Upper lobe of left lung (tissue), 6 donors: ENCODE results near the gene PCMTD2. TPM values are rescaled to one million over a fixed set of nuclear protein-coding genes. Genes with fewer than 3 reads are reported as not detected.

Experiments
- ATAC-seq, 2 donors: fragments of 200-7000 bp; cut with Tn5 transposase; one replicate each; pipeline ENCODE4 v1.9.1; 2022; ENCODE audit warnings: mild to moderate bottlenecking in 2 of 2, moderate library complexity in 2 of 2; ENCODE audit not compliant: low FRiP score in 2 of 2
- DNase-seq, 2 donors: peaks; one replicate each; pipeline ENCODE4 v3.0.0-alpha.2; 2019 to 2020
- H3K27ac ChIP-seq, 4 donors: fragments of 200-600 bp; sonication (generic); one replicate each; pipeline ENCODE4 v1.5.1; 2016 to 2019
- H3K27me3 ChIP-seq, 4 donors: fragments of 200-600 bp; sonication (generic); one replicate each; pipeline ENCODE4 v1.5.1; 2017 to 2019
- H3K36me3 ChIP-seq, 4 donors: fragments of 200-600 bp; sonication (generic); one replicate each; pipeline ENCODE4 v1.5.1; 2016 to 2019
- H3K4me1 ChIP-seq, 4 donors: fragments of 200-600 bp; sonication (generic); one replicate each; pipeline ENCODE4 v1.5.1; 2018 to 2019
- H3K4me3 ChIP-seq, 4 donors: fragments of 200-600 bp; sonication (generic); one replicate each; pipeline ENCODE4 v1.5.1; 2017 to 2019; ENCODE audit warnings: mild to moderate bottlenecking in 2 of 4, moderate library complexity in 1 of 4
- H3K9me3 ChIP-seq, 4 donors: fragments of 200-600 bp; sonication (generic); one replicate each; pipeline ENCODE4 v1.5.1; 2018 to 2019
- EP300 ChIP-seq, 4 donors: sonication (generic); formaldehyde crosslinking; IDR thresholded peaks; one replicate each; pipeline ENCODE4 v1.5.1; 2017; ENCODE audit warnings: antibody characterized with exemption in 4 of 4, control low read depth in 2 of 4
- POLR2A ChIP-seq, 4 donors: fragments of 450-650 bp; IDR thresholded peaks; one replicate each; pipeline ENCODE4 v1.5.1; 2016 to 2017; ENCODE audit warnings: antibody characterized with exemption in 4 of 4, mild to moderate bottlenecking in 2 of 4
- POLR2AphosphoS5 ChIP-seq, 2 donors: sonication (generic); formaldehyde crosslinking; IDR thresholded peaks; one replicate each; pipeline ENCODE4 v1.5.1; 2017; ENCODE audit warnings: antibody characterized with exemption in 2 of 2
- WGBS, 2 donors: methylation state at CpG; one replicate each; pipeline ENCODE4 v1.1.5; 2017 to 2018; 5-methylcytosine and 5-hydroxymethylcytosine counted together
- total RNA-seq, 6 donors: library from RNA; depleted of rRNA in 4 of 6; stranded (reverse); fragments of >200 nt in 4 of 6; gene quantifications; one replicate each; pipeline versions ENCODE4 v1.1.0 to v1.2.1, GENCODE V29; 2016 to 2021
- TF ChIP-seq, protein P1 (sequence below), 6 experiments: fragments of 450-650 bp in 4 of 6; fragments of 200-600 bp in 2 of 6; sonication (generic) in 2 of 6; IDR thresholded peaks; one replicate each; pipeline ENCODE4 v1.5.1; 2016 to 2019; ENCODE audit warnings: antibody characterized with exemption in 6 of 6
- donor health status: DM: no; HTN: no; CAD: no; lungs with moderate emphysema.
- donor health status: DM: no; HTN: yes; CAD: no; lungs with severe emphysema.

The PCMTD2 gene
- total RNA-seq, 6 donors from 2014 or later = 37.4 to 95.3 (median 44.4) TPM

DNA sequence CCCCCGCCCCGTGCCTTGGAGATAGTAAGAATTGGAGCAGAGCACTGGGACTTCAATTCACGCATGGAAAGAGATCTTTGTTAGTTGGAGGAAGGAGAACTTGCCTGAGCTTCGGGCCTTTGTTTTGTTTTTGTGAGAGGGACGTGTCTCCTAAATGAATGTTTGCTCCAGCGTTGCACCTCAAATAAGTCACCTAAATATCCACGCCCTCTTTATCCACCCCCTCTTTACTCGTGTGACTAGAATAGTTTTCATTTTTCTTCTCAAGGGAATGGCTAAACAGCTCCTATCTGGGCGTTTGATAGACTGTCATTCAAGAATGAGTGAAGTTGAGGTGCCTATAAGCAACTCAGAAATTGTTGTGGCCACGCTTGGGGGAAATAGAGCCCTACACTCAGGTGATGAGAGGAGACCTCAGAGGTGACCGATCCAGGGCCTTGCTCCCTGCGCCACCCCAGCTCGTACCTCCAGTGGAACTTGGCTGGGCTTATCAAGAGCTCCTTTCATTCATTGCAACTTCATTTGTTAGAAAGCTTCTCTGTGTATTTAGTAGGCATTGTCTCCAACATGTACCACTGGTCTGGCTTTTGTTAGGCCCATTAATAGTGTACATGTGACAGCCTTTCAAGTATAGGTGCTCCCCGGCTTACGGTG is 861 bp downstream of the PCMTD2 start:
- Histone ChIP-seq H3K4me1 (peaks cover 23 to 47% (median 32%) of the 10 kb centered on the region in 4 donors), H3K36me3 (no peaks in the 10 kb centered on the region), H3K27me3 (no peaks in the 10 kb centered on the region), H3K9me3 (no peaks in the 10 kb centered on the region), H3K27ac (peak overlapping the region; percentile 87 to 93 (median 90)), H3K4me3 (peak overlapping the region; percentile 90 to 99 (median 98))
- DNase-seq = no peak
- no peak for ATAC-seq
- TF ChIP-seq, protein P1, sequence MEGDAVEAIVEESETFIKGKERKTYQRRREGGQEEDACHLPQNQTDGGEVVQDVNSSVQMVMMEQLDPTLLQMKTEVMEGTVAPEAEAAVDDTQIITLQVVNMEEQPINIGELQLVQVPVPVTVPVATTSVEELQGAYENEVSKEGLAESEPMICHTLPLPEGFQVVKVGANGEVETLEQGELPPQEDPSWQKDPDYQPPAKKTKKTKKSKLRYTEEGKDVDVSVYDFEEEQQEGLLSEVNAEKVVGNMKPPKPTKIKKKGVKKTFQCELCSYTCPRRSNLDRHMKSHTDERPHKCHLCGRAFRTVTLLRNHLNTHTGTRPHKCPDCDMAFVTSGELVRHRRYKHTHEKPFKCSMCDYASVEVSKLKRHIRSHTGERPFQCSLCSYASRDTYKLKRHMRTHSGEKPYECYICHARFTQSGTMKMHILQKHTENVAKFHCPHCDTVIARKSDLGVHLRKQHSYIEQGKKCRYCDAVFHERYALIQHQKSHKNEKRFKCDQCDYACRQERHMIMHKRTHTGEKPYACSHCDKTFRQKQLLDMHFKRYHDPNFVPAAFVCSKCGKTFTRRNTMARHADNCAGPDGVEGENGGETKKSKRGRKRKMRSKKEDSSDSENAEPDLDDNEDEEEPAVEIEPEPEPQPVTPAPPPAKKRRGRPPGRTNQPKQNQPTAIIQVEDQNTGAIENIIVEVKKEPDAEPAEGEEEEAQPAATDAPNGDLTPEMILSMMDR (IDR thresholded peaks at IDR 0.05) = no peak
- TF ChIP-seq POLR2AphosphoS5 (IDR thresholded peaks at IDR 0.05) = no peak
- no peak for TF ChIP-seq EP300 (IDR thresholded peaks at IDR 0.05)
- TF ChIP-seq POLR2A (IDR thresholded peaks at IDR 0.05) = no peak
- 23 to 28% methylated on average over 15 of the region's 15 CpGs for WGBS, 2 donors

DNA sequence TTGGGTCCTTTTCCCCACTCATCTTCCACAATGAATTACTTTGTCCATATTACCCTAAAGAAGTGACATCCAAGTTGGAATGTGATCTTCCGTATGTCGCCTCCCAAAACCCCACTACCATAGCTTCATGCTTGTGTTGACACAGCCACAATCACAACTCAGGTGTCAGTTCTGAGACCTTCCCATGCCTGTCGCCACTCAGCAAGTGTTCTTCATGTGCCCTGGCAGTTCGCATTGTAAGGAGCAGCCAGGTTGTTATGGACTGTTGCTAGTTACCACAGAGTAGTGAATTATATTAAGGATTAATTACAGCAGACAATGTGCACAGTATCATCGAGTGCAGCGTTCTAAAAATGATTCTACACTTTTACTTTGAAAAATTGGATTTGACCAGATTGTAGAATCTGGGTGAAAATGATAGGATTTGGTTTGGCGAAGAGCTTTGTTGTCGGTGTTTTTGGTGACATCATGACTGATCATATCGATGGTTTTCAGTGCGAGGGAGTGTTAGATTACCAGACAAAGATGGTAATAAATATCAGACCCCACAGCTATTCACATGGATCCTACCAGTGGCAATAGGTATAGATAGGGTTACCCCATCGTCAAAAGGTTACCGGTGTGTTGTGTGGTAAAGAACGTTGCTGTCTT is 1.7 kb downstream of the PCMTD2 start:
- Histone ChIP-seq H3K4me1 (peaks cover 23 to 54% (median 34%) of the 10 kb centered on the region in 4 donors), H3K36me3 (no peaks in the 10 kb centered on the region), H3K27me3 (no peaks in the 10 kb centered on the region), H3K27ac (no peak overlapping the region), H3K9me3 (no peaks in the 10 kb centered on the region), H3K4me3 (peak overlapping the region in 2 of 4 donors; percentile 99)
- no peak for TF ChIP-seq EP300 (IDR thresholded peaks at IDR 0.05)
- no peak for TF ChIP-seq POLR2A (IDR thresholded peaks at IDR 0.05)
- TF ChIP-seq POLR2AphosphoS5 (IDR thresholded peaks at IDR 0.05) = no peak
- TF ChIP-seq, protein P1 (IDR thresholded peaks at IDR 0.05) = no peak
- no peak for DNase-seq
- 89 to 91% methylated on average over 13 of the region's 13 CpGs for WGBS, 2 donors
- no peak for ATAC-seq

DNA sequence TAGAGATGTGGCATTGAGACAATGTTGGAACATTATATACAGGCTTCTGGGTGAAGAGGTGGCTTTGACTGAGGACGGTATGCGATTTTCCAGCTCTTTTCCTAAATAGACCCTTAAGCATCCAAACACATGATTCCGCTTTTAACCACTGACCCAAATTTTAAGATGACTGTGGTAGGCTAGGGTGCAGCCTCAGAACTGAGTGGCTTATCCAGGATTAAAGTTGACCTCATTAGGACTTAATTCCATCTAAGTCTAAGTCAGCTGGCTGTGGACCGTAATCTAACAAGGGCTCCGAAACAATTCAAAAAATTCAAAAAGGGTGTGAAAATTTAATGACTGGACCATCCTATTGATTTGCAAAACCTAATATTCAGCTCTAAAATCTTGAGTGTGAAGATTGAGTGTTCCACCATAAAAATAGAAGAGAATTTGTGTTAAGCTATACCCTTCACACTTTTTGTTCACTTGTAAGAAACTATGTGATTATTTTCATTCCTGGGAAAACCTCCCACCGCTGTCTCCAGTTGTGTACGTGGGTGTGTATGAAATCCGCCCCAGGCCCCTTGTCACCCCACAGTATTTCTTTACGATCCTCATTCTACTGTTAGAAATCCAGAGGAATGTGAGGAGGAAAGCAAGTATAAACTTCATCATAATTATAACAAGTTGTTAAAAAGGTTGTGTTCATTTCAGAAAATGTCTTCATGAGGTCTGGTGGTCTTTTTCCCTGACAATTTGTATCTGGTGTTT is 2.7 kb downstream of the PCMTD2 start:
- Histone ChIP-seq H3K27ac (no peak overlapping the region), H3K36me3 (peaks cover 0 to 7% (median 0%) of the 10 kb centered on the region in 4 donors), H3K27me3 (no peaks in the 10 kb centered on the region), H3K4me3 (no peak overlapping the region), H3K9me3 (no peaks in the 10 kb centered on the region), H3K4me1 (peaks cover 23 to 54% (median 34%) of the 10 kb centered on the region in 4 donors)
- 92 to 96% methylated on average over 9 of the region's 9 CpGs for WGBS, 2 donors
- no peak for DNase-seq
- TF ChIP-seq EP300 (IDR thresholded peaks at IDR 0.05) = no peak
- no peak for TF ChIP-seq POLR2AphosphoS5 (IDR thresholded peaks at IDR 0.05)
- TF ChIP-seq POLR2A (IDR thresholded peaks at IDR 0.05) = no peak
- TF ChIP-seq, protein P1 (IDR thresholded peaks at IDR 0.05) = no peak
- ATAC-seq = no peak

DNA sequence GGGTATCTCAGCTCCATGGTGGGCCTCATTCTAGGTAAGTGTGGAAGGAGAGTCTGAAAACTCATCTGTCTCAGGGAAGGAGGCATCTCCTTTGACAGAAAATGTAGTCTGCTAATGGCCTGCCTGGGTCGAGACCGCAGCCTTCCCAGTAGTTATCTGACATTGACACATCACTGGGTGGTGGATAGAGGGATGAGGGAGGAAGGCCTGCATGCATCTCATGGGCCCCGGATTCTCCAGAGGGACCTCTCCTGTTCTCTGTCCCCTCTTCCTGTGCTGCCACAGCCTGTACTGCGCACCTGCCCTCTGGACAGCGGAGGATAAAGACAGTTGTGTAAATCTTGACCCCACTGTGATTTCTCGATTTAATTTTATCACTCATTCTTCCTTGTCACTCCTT is 4.7 kb downstream of the PCMTD2 start:
- Histone ChIP-seq H3K27ac (peak overlapping the region; percentile 31 to 64 (median 44)), H3K4me3 (no peak overlapping the region), H3K36me3 (peaks cover 0 to 16% (median under 1%) of the 10 kb centered on the region in 4 donors), H3K4me1 (peaks cover 20 to 48% (median 29%) of the 10 kb centered on the region in 4 donors), H3K27me3 (no peaks in the 10 kb centered on the region), H3K9me3 (no peaks in the 10 kb centered on the region)
- DNase-seq = no peak
- no peak for ATAC-seq
- 78 to 79% methylated on average over 6 of the region's 6 CpGs for WGBS, 2 donors
- TF ChIP-seq, protein P1 (IDR thresholded peaks at IDR 0.05) = no peak
- no peak for TF ChIP-seq EP300 (IDR thresholded peaks at IDR 0.05)
- TF ChIP-seq POLR2A (IDR thresholded peaks at IDR 0.05) = no peak
- no peak for TF ChIP-seq POLR2AphosphoS5 (IDR thresholded peaks at IDR 0.05)
